Activated B cell treated with CpG ODN at 0.5 μM for 24 hours (primary cell): ENCODE data around the gene GPR137C. TPM values are rescaled to one million over a fixed set of nuclear protein-coding genes. Genes with fewer than 3 reads are reported as not detected.

Source experiments
- ATAC-seq: fragments of 200-7000 bp; cut with Tn5 transposase; one replicate; pipeline ENCODE4 v1.10.0; 2021; ENCODE audit warnings: low read depth, mild to moderate bottlenecking, moderate library complexity
- CTCF ChIA-PET: fragments of 350-600 bp; sonication (Branson Sonifier 250); formaldehyde crosslinking; loops from one replicate; lab custom pipeline; 2021; ENCODE audit warnings: antibody characterized with exemption; lab: Charles Lee
- POLR2A ChIA-PET: fragments of 350-600 bp; sonication (Branson Sonifier 250); formaldehyde crosslinking; loops from one replicate; lab custom pipeline; 2021; ENCODE audit warnings: antibody characterized with exemption; lab: Charles Lee
- DNase-seq: peaks from one replicate; pipeline ENCODE4 v3.0.0; 2022
- H3K27ac Mint-ChIP-seq: one replicate; pipeline ENCODE4 v1.8.0; 2020; ENCODE audit warnings: mixed read lengths
- H3K27me3 Mint-ChIP-seq: one replicate; pipeline ENCODE4 v1.8.0; 2021; ENCODE audit warnings: mixed read lengths
- H3K36me3 Mint-ChIP-seq: one replicate; pipeline ENCODE4 v1.8.0; 2021; ENCODE audit warnings: low read depth, mixed read lengths
- H3K4me1 Mint-ChIP-seq: one replicate; pipeline ENCODE4 v1.8.0; 2021; ENCODE audit warnings: mixed read lengths
- H3K4me3 Mint-ChIP-seq: one replicate; pipeline ENCODE4 v1.8.0; 2020; ENCODE audit warnings: mild to moderate bottlenecking, mixed read lengths
- H3K9me3 Mint-ChIP-seq: one replicate; pipeline ENCODE4 v1.8.0; 2020; ENCODE audit warnings: mixed read lengths
- intact Hi-C: fragments of 100-400 bp; cut with micrococcal nuclease; formaldehyde crosslinking; loops from one replicate; pipeline ENCODE4 v1.15.1; 2024
- total RNA-seq: library from RNA; stranded (reverse); gene quantifications from 2 replicates; pipeline ENCODE4 v1.2.3, GENCODE V29; 2022
- TF ChIP-seq, protein P1 (sequence below): fragments of 200-600 bp; IDR thresholded peaks from one replicate; pipeline ENCODE4 v1.8.0; 2022; ENCODE audit warnings: antibody characterized with exemption, mild to moderate bottlenecking

GPR137C gene
- total RNA-seq, 1 donor from 2014 or later: 0.16 TPM

- Mint-ChIP-seq H3K9me3 (no peaks in the 10 kb centered on the region), H3K27me3 (no peaks in the 10 kb centered on the region), H3K27ac (no peak overlapping the region), H3K4me3 (no peak overlapping the region), H3K36me3 (peaks cover 39% of the 10 kb centered on the region), H3K4me1 (no peaks in the 10 kb centered on the region)
- ChIA-PET CTCF (interaction anchor here (0.8 kb wide), 1 partner anchor 47 kb away, joined by 3 read pairs; no protein-coding TSS in a partner anchor), POLR2A (no interaction called here)
- no peak for DNase-seq
- no peak for ATAC-seq
- TF ChIP-seq, protein P1, sequence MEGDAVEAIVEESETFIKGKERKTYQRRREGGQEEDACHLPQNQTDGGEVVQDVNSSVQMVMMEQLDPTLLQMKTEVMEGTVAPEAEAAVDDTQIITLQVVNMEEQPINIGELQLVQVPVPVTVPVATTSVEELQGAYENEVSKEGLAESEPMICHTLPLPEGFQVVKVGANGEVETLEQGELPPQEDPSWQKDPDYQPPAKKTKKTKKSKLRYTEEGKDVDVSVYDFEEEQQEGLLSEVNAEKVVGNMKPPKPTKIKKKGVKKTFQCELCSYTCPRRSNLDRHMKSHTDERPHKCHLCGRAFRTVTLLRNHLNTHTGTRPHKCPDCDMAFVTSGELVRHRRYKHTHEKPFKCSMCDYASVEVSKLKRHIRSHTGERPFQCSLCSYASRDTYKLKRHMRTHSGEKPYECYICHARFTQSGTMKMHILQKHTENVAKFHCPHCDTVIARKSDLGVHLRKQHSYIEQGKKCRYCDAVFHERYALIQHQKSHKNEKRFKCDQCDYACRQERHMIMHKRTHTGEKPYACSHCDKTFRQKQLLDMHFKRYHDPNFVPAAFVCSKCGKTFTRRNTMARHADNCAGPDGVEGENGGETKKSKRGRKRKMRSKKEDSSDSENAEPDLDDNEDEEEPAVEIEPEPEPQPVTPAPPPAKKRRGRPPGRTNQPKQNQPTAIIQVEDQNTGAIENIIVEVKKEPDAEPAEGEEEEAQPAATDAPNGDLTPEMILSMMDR: no peak
- intact Hi-C loops: loop anchor here (2.0 kb wide), 1 partner anchor 16 kb away; the partner anchor contains the start of gene ERO1A
Observed at GRCh38 chr14:52678591-52678990, 126.0 kb downstream of the GPR137C start.

DNA sequence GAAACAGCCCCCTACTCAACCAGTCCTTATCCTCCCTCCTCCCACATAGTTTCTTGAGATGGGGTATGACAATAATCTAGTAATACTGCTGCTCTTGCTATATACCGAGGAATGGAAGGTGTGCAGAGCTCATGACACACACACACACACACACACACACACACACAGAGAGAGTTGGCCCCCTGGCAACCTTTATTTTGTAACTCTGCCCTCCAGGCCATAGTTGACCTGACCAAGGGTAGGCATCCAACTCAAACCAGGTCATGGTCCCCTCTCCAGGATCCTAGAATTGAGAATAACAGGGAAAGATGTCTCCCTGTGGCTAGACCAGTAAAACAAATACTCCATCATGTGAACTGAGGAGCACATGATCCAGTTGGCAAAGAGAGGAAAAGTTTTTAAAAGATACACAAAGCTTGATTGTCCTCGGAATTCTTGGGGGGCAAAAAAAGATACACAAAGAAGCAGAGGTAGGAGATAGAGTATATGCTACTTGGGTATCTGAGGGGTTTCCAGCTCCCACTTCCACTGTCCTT lies 131.4 kb downstream of the GPR137C start:
- Mint-ChIP-seq H3K27ac (no peak overlapping the region), H3K4me1 (peaks cover 28% of the 10 kb centered on the region), H3K36me3 (peaks cover 8% of the 10 kb centered on the region), H3K27me3 (no peaks in the 10 kb centered on the region), H3K4me3 (no peak overlapping the region), H3K9me3 (no peaks in the 10 kb centered on the region)
- no peak for DNase-seq
- no peak for ATAC-seq
- CTCF ChIA-PET: no interaction called here
- intact Hi-C loops: no loop called here
- POLR2A ChIA-PET: no interaction called here
- TF ChIP-seq, protein P1: no peak

- intact Hi-C loops: no loop called here
- H3K4me3 Mint-ChIP-seq: no peak overlapping the region
- TF ChIP-seq, protein P1: no peak
- ATAC-seq: no peak
- H3K9me3 Mint-ChIP-seq: no peaks in the 10 kb centered on the region
- H3K27ac Mint-ChIP-seq: no peak overlapping the region
- peaks cover 31% of the 10 kb centered on the region for H3K4me1 Mint-ChIP-seq
- POLR2A ChIA-PET: no interaction called here
- H3K36me3 Mint-ChIP-seq: peaks cover 1% of the 10 kb centered on the region
- no peak for DNase-seq
- CTCF ChIA-PET: no interaction called here
- H3K27me3 Mint-ChIP-seq: no peaks in the 10 kb centered on the region
Observed at GRCh38 chr14:52686176-52686575, 133.5 kb downstream of the GPR137C start.

Other genes starting within 250 kb of the GPR137C start
- 0.09 and 0.12 TPM in 2 replicates for gene PTGER2, start 238.5 kb upstream of the GPR137C start, total RNA-seq
- gene TXNDC16, start 331 bp upstream of the GPR137C start, total RNA-seq: 1.9 and 3.9 TPM in 2 replicates
- gene ERO1A, start 142.7 kb downstream of the GPR137C start, total RNA-seq: 30.8 and 31.5 TPM in 2 replicates
- 94.8 and 97.6 TPM in 2 replicates for gene PSMC6, start 154.4 kb downstream of the GPR137C start, total RNA-seq
- gene STYX, start 177.3 kb downstream of the GPR137C start, total RNA-seq: 13.1 and 13.5 TPM in 2 replicates
- 9.7 and 11.4 TPM in 2 replicates for gene GNPNAT1, start 238.8 kb downstream of the GPR137C start, total RNA-seq